ENCODE data around the gene GRIFIN.

Gene GRIFIN

DNA sequence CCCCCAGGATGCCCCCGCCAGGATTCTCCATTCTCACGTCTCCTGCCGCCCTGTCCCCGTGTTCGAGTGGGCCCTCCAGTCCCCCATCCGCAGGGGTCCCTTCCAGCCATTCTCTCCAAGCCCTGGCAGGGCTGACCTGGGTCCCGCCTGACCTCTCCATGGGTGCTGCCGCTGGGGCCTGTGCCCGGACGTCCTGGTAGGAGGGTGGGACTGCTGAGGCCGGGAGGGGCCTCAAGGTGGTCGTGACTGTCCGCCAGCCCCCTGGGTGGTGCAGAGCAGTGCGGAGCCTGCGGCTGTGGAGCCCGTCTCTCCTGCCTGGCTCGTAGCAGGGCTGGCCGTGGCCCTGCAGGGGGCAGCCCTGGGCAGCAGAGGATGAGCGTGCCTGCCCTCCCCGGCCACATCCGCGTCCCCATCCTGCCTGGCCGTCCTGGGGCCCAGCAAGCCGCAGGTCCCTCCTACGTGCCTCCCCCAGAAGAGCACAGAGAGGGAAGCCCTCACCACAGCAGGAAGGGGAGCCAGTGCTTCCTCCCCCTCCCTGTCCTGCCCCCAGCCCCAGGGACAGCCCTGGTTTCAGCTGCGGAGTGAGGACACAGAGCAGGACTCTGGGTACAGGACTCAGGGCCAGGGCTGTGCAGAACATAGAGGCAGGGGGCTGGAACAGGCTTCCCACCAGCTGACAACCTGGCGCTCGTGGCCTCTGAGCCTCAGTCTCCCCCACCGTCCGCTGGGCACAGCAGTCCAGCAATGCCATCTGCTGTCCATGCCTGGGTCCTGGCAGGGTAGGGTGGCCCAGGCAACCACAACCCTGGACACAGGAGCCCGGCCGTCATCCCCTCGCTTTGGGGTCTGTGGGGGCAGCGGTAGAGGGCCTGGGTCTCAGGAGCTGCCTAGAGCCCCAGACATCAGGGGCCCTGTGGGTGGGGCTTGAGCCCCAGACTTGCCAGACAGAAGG, 1.5 kb upstream of the GRIFIN start:
- H3K27ac ChIP-seq: no peak overlapping the region
- H3K4me3 ChIP-seq (ENCODE audit: low read depth in 1 of 2, low read length in 1 of 2): no peak overlapping the region
- H3K9me3 ChIP-seq: no peaks in the 10 kb centered on the region
- peaks cover 0 to 5% of the 10 kb centered on the region in 2 experiments for H3K4me1 ChIP-seq (ENCODE audit: control insufficient read depth in 1 of 2, insufficient read depth in 1 of 2, low read depth in 1 of 2, low read length in 1 of 2)
- peaks cover 31% of the 10 kb centered on the region for H3K27me3 ChIP-seq
- TF ChIP-seq, protein P1, sequence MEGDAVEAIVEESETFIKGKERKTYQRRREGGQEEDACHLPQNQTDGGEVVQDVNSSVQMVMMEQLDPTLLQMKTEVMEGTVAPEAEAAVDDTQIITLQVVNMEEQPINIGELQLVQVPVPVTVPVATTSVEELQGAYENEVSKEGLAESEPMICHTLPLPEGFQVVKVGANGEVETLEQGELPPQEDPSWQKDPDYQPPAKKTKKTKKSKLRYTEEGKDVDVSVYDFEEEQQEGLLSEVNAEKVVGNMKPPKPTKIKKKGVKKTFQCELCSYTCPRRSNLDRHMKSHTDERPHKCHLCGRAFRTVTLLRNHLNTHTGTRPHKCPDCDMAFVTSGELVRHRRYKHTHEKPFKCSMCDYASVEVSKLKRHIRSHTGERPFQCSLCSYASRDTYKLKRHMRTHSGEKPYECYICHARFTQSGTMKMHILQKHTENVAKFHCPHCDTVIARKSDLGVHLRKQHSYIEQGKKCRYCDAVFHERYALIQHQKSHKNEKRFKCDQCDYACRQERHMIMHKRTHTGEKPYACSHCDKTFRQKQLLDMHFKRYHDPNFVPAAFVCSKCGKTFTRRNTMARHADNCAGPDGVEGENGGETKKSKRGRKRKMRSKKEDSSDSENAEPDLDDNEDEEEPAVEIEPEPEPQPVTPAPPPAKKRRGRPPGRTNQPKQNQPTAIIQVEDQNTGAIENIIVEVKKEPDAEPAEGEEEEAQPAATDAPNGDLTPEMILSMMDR (IDR thresholded peaks at IDR 0.05): peak; percentile 60
- H3K36me3 ChIP-seq: no peaks in the 10 kb centered on the region

DNA sequence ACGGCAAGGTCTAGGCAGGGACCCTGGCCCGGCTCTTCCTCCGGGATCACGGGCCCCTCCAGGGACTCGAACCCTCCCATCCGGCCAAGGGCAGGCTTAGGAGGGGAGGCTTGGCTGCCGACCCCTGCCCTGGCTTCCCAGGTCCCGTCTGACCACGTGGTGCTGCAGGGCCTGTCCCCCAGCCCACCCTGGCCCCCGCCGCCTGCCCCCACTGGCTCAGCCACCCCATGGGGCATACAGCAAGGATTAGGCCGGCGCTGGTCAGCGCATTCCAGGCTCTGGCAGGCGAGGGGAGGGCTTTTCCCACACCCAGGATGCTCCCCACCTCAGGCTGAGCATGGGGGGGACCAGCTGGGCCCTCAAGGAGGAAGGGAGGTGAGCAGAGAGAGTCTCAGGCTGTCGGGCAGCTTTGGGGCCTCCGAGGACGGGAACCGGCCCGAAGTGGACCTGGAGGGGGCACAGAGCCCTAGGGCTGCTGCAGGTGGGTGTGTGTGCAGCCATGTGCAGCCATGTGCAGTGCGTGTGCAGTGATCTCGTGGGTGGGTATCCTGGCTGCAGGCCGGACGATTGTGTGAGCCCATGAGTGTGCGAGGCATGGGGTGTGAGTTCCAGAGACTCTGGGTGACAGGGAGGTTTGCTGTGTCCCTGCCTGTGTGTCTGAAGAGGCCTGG, 713 bp upstream of the GRIFIN start:
- Histone ChIP-seq H3K4me3 (ENCODE audit: low read depth in 1 of 2, low read length in 1 of 2) (no peak overlapping the region), H3K4me1 (ENCODE audit: control insufficient read depth in 1 of 2, insufficient read depth in 1 of 2, low read depth in 1 of 2, low read length in 1 of 2) (peaks cover 0 to 5% of the 10 kb centered on the region in 2 experiments), H3K27me3 (peaks cover 31% of the 10 kb centered on the region), H3K36me3 (no peaks in the 10 kb centered on the region), H3K27ac (no peak overlapping the region), H3K9me3 (no peaks in the 10 kb centered on the region)
- TF ChIP-seq, protein P1 (IDR thresholded peaks at IDR 0.05): no peak

DNA sequence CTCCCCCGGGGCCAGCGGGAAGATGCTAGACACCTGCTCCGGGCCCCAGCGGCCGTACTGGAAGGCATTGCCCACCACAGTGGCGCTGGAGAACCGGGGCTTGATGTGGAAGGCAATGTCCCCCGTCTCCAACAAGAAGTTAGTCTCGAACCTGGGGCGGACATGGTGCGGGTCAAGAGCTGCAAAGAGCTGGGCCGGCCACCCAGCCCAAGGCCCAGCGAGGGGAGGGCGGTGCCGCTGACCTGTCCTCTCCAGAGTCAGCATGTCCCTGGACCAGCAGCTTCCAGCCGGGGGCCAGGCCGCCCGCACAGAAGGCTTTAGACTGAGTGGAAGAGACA, 551 bp downstream of the GRIFIN start:
- no peak overlapping the region for H3K4me3 ChIP-seq (ENCODE audit: low read depth in 1 of 2, low read length in 1 of 2)
- no peak overlapping the region for H3K27ac ChIP-seq
- TF ChIP-seq, protein P1 (IDR thresholded peaks at IDR 0.05): no peak
- peaks cover 40% of the 10 kb centered on the region for H3K27me3 ChIP-seq
- H3K36me3 ChIP-seq: no peaks in the 10 kb centered on the region
- H3K9me3 ChIP-seq: no peaks in the 10 kb centered on the region
- peaks cover under 1 to 12% of the 10 kb centered on the region in 2 experiments for H3K4me1 ChIP-seq (ENCODE audit: control insufficient read depth in 1 of 2, insufficient read depth in 1 of 2, low read depth in 1 of 2, low read length in 1 of 2)

DNA sequence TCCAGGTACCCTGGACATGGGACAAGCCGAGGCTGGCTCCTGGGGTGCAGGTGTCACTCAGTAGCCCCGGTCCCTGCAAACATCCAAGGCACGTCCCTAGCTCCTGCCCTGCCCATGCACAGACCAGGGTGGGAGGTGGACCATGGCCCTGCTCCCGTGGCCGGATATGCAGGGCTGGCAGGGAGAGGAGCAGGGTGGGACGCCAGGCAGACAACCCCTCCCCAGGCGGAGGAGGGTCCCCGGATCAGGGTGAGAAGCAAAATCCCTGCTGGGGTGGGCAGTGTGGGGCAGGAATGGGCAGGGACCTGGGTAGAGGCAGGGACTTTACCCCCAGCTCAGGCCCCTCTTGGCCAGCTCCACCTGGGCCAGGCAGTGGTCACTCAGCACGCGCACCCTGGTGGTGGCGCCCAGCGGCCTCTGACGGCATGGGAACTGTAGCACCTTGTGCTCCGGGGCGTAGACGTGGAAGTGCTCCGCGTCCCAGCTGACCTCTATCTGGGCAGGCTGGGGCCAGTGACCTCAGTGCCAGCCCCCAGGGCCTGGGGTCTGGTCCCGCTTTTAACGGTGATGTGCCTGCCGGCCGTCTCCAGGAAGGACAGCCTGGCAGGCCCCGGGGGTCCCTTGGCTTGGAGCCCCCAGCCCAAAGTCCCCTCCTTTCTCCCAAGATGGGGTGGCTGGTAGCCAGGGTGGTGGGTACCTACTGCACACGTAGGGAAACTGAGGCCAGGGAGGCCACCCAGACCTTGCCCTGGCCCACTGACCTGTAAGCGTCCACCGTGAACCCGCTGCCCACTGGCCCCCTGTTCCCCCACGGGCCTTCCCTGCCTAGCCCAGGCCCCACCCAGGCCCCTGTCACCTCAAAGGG, 1.2 kb downstream of the GRIFIN start:
- Histone ChIP-seq H3K4me1 (ENCODE audit: control insufficient read depth in 1 of 2, insufficient read depth in 1 of 2, low read depth in 1 of 2, low read length in 1 of 2) (peaks cover 7 to 16% of the 10 kb centered on the region in 2 experiments), H3K27me3 (peaks cover 40% of the 10 kb centered on the region), H3K9me3 (no peaks in the 10 kb centered on the region), H3K27ac (no peak overlapping the region), H3K4me3 (ENCODE audit: low read depth in 1 of 2, low read length in 1 of 2) (no peak overlapping the region), H3K36me3 (no peaks in the 10 kb centered on the region)
- TF ChIP-seq, protein P1 (IDR thresholded peaks at IDR 0.05): no peak

DNA sequence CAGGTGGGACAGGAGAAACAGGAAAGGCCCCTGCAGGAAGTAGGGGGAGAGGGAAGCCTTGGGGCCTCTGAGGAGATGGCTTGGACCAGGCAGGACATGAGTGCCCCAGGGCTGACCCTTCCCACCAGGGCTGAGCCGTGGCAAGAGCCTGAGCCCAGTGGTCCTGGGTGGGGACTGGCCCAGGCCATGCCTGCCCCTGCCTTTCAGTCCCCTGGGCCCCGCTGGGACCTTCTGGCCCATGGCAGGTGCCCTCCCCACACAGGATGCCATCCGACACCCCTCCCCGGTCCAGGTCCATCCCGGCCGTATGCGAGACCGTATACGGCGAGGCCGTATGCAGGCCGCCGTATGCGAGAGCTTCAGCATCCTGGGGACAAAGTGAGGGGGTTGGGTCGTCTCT, 2.0 kb downstream of the GRIFIN start:
- no peak overlapping the region for H3K4me3 ChIP-seq (ENCODE audit: low read depth in 1 of 2, low read length in 1 of 2)
- H3K27ac ChIP-seq: no peak overlapping the region
- no peaks in the 10 kb centered on the region for H3K9me3 ChIP-seq
- no peaks in the 10 kb centered on the region for H3K36me3 ChIP-seq
- TF ChIP-seq, protein P1 (IDR thresholded peaks at IDR 0.05): no peak
- H3K27me3 ChIP-seq: peaks cover 36% of the 10 kb centered on the region
- peaks cover 15 to 24% of the 10 kb centered on the region in 2 experiments for H3K4me1 ChIP-seq (ENCODE audit: control insufficient read depth in 1 of 2, insufficient read depth in 1 of 2, low read depth in 1 of 2, low read length in 1 of 2)

All from neutrophil (primary cell).